DOHH2 (cell line): ENCODE measurements around the gene PHAX.

Experiments
- EZH2phosphoT487 ChIP-seq: fragments of 200-600 bp; sonication (generic); IDR thresholded peaks from 2 replicates; pipeline ENCODE4 v1.6.1; 2017; ENCODE audit warnings: borderline replicate concordance, mild to moderate bottlenecking, antibody characterized with exemption, low read length, moderate library complexity, mixed read lengths
- TF ChIP-seq, protein P1 (sequence below): fragments of 200-600 bp; sonication (generic); IDR thresholded peaks from one replicate; pipeline ENCODE4 v1.5.1; 2014; ENCODE audit warnings: antibody characterized with exemption, mild to moderate bottlenecking, low read depth, low read length; ENCODE audit not compliant: poor library complexity, severe bottlenecking

GRCh38 chr5:126631920-126632319 lies 31.2 kb downstream of the PHAX start:
- TF ChIP-seq, protein P1, sequence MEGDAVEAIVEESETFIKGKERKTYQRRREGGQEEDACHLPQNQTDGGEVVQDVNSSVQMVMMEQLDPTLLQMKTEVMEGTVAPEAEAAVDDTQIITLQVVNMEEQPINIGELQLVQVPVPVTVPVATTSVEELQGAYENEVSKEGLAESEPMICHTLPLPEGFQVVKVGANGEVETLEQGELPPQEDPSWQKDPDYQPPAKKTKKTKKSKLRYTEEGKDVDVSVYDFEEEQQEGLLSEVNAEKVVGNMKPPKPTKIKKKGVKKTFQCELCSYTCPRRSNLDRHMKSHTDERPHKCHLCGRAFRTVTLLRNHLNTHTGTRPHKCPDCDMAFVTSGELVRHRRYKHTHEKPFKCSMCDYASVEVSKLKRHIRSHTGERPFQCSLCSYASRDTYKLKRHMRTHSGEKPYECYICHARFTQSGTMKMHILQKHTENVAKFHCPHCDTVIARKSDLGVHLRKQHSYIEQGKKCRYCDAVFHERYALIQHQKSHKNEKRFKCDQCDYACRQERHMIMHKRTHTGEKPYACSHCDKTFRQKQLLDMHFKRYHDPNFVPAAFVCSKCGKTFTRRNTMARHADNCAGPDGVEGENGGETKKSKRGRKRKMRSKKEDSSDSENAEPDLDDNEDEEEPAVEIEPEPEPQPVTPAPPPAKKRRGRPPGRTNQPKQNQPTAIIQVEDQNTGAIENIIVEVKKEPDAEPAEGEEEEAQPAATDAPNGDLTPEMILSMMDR, result no peak
- TF ChIP-seq EZH2phosphoT487, result no peak
